Skeletal muscle tissue (tissue), 4 donors: ENCODE data around the gene ORAI1. TPM values are rescaled to one million over a fixed set of nuclear protein-coding genes. Genes with fewer than 3 reads are reported as not detected.

ENCODE experiments used
- H3K27ac ChIP-seq: one replicate; pipeline ENCODE4 v1.7.0; 2013; ENCODE audit warnings: mild to moderate bottlenecking, low read depth, low read length, inconsistent platforms
- H3K27me3 ChIP-seq, 3 donors: one replicate each; pipeline ENCODE4 v1.7.0; 2013; ENCODE audit warnings: low read length in 3 of 3; ENCODE audit not compliant: control insufficient read depth in 3 of 3, insufficient read depth in 3 of 3
- H3K36me3 ChIP-seq, 3 donors: one replicate each; pipeline ENCODE4 v1.7.0; 2013; ENCODE audit warnings: low read length in 3 of 3; ENCODE audit not compliant: control insufficient read depth in 3 of 3, insufficient read depth in 3 of 3
- H3K4me1 ChIP-seq, 3 donors: one replicate each; pipeline ENCODE4 v1.7.0; 2013; ENCODE audit warnings: low read length in 3 of 3, mild to moderate bottlenecking in 3 of 3; ENCODE audit not compliant: control insufficient read depth in 3 of 3, insufficient read depth in 3 of 3
- H3K4me3 ChIP-seq, 3 donors: one replicate each; pipeline ENCODE4 v1.7.0; 2013; ENCODE audit warnings: low read length in 3 of 3
- H3K9ac ChIP-seq, 3 donors: one replicate each; pipeline ENCODE4 v1.7.0; 2013; ENCODE audit warnings: low read length in 3 of 3, mild to moderate bottlenecking in 3 of 3, moderate library complexity in 2 of 3, low read depth in 1 of 3
- H3K9me3 ChIP-seq, 3 donors: one replicate each; pipeline ENCODE4 v1.7.0; 2013; ENCODE audit warnings: low read length in 3 of 3; ENCODE audit not compliant: control insufficient read depth in 3 of 3
- total RNA-seq: library from RNA; depleted of rRNA; stranded (reverse); fragments of >200 nt; gene quantifications from one replicate; pipeline ENCODE4 v1.2.3, GENCODE V29; 2014
- donor health status: Osteomylitis.

The ORAI1 gene
- total RNA-seq, 1 donor from 2014 or later: 10.4 TPM

- Histone ChIP-seq H3K4me3 (no peak overlapping the region), H3K36me3 (no peaks in the 10 kb centered on the region), H3K4me1 (no peaks in the 10 kb centered on the region), H3K9ac (no peak overlapping the region), H3K27me3 (no peaks in the 10 kb centered on the region), H3K9me3 (no peaks in the 10 kb centered on the region), H3K27ac (no peak overlapping the region)
Measured at GRCh38 chr12:121602766-121603165, 23.6 kb upstream of the ORAI1 start.

GRCh38 chr12:121603581-121603980 is 22.7 kb upstream of the ORAI1 start:
- Histone ChIP-seq H3K27me3 (no peaks in the 10 kb centered on the region), H3K4me3 (no peak overlapping the region), H3K9ac (no peak overlapping the region)

GRCh38 chr12:121608301-121608700 is 18.0 kb upstream of the ORAI1 start:
- Histone ChIP-seq H3K9me3 (no peaks in the 10 kb centered on the region), H3K4me3 (no peak overlapping the region), H3K36me3 (no peaks in the 10 kb centered on the region), H3K4me1 (peaks cover 11 to 13% (median 11%) of the 10 kb centered on the region in 3 donors), H3K9ac (no peak overlapping the region), H3K27ac (no peak overlapping the region), H3K27me3 (no peaks in the 10 kb centered on the region)

More at GRCh38 chr12:121603581-121603980, 22.7 kb upstream of the ORAI1 start:
- H3K4me1 ChIP-seq: no peaks in the 10 kb centered on the region
- H3K36me3 ChIP-seq: no peaks in the 10 kb centered on the region
- no peaks in the 10 kb centered on the region for H3K9me3 ChIP-seq
- H3K27ac ChIP-seq: no peak overlapping the region

GRCh38 chr12:121610239-121611149 is 15.8 kb upstream of the ORAI1 start:
- Histone ChIP-seq H3K4me3 (no peak overlapping the region), H3K9me3 (no peaks in the 10 kb centered on the region), H3K27me3 (no peaks in the 10 kb centered on the region), H3K27ac (peak overlapping the region; percentile 83), H3K9ac (peak overlapping the region; percentile 55 to 81 (median 76)), H3K4me1 (peaks cover 11 to 15% (median 11%) of the 10 kb centered on the region in 3 donors), H3K36me3 (no peaks in the 10 kb centered on the region)

- Histone ChIP-seq H3K27ac (peak overlapping the region; percentile 83), H3K9ac (peak overlapping the region in 1 of 3 donors; percentile 81)
Measured at GRCh38 chr12:121611306-121611705, 15.0 kb upstream of the ORAI1 start.

GRCh38 chr12:121613462-121613861 is 12.9 kb upstream of the ORAI1 start:
- H3K27me3 ChIP-seq: no peaks in the 10 kb centered on the region
- peaks cover 11 to 15% (median 11%) of the 10 kb centered on the region in 3 donors for H3K4me1 ChIP-seq
- no peaks in the 10 kb centered on the region for H3K9me3 ChIP-seq
- no peak overlapping the region for H3K27ac ChIP-seq
- H3K36me3 ChIP-seq: no peaks in the 10 kb centered on the region
- no peak overlapping the region for H3K9ac ChIP-seq
- H3K4me3 ChIP-seq: no peak overlapping the region

More at GRCh38 chr12:121611306-121611705, 15.0 kb upstream of the ORAI1 start:
- H3K4me3 ChIP-seq: no peak overlapping the region
- no peaks in the 10 kb centered on the region for H3K27me3 ChIP-seq
- H3K4me1 ChIP-seq: peaks cover 11 to 15% (median 11%) of the 10 kb centered on the region in 3 donors
- H3K36me3 ChIP-seq: no peaks in the 10 kb centered on the region
- H3K9me3 ChIP-seq: no peaks in the 10 kb centered on the region

- H3K36me3 ChIP-seq: no peaks in the 10 kb centered on the region
- no peak overlapping the region for H3K9ac ChIP-seq
- H3K4me1 ChIP-seq: peaks cover 10 to 15% (median 10%) of the 10 kb centered on the region in 3 donors
- no peaks in the 10 kb centered on the region for H3K27me3 ChIP-seq
- H3K4me3 ChIP-seq: no peak overlapping the region
- H3K27ac ChIP-seq: no peak overlapping the region
- no peaks in the 10 kb centered on the region for H3K9me3 ChIP-seq
Measured at GRCh38 chr12:121614872-121615467, 11.4 kb upstream of the ORAI1 start.

GRCh38 chr12:121618659-121619233 is 7.6 kb upstream of the ORAI1 start:
- Histone ChIP-seq H3K36me3 (no peaks in the 10 kb centered on the region), H3K4me3 (no peak overlapping the region), H3K4me1 (no peaks in the 10 kb centered on the region), H3K27me3 (no peaks in the 10 kb centered on the region), H3K9ac (no peak overlapping the region), H3K27ac (no peak overlapping the region), H3K9me3 (no peaks in the 10 kb centered on the region)

GRCh38 chr12:121620333-121620891 is 5.9 kb upstream of the ORAI1 start:
- H3K4me3 ChIP-seq: no peak overlapping the region
- no peaks in the 10 kb centered on the region for H3K9me3 ChIP-seq
- H3K27ac ChIP-seq: no peak overlapping the region
- no peaks in the 10 kb centered on the region for H3K36me3 ChIP-seq
- H3K4me1 ChIP-seq: peaks cover 5 to 7% (median 5%) of the 10 kb centered on the region in 3 donors
- no peaks in the 10 kb centered on the region for H3K27me3 ChIP-seq
- no peak overlapping the region for H3K9ac ChIP-seq
